ENCODE data around the gene TNFRSF4. TPM values are rescaled to one million over a fixed set of nuclear protein-coding genes. Genes with fewer than 3 reads are reported as not detected.

TNFRSF4 gene
- total and polyA plus RNA-seq, 2 donors (not counting 1 experiment from before 2014, with no cell fraction given): 0.63 to 1.8 TPM

GRCh38 chr1:1232208-1232795, 18.3 kb upstream of the TNFRSF4 start, which contains the start of gene B3GALT6:
Gene B3GALT6 (plus strand): TSS chr1:1232237. CDS start chr1:1232279, 42 bp downstream.
- H3K4me2 ChIP-seq (replicated peaks; ENCODE audit: low read depth, low read length, poor library complexity, severe bottlenecking): peak within 1 kb of the TSS; percentile 92
- Mint-ChIP-seq H3K27me3 (no peaks in the 10 kb centered on the region), H3K4me3 (peak within 1 kb of the TSS; percentile 93), H3K27ac (peak within 1 kb of the TSS; percentile 84), H3K4me1 (peaks cover 35% of the 10 kb centered on the region), H3K9me3 (ENCODE audit: insufficient read depth) (no peaks in the 10 kb centered on the region)
- H3K27ac ChIP-seq (ENCODE audit: low read length in 2 of 2): peak within 1 kb of the TSS; percentile 29 to 91
- peak within 1 kb of the TSS; percentile 86 to 98 (median 90) for H3K4me3 ChIP-seq (ENCODE audit: control extremely low read depth in 1 of 5, extremely low read depth in 1 of 5, insufficient read depth in 1 of 5, low read depth in 2 of 5, low read length in 4 of 5)
- peak within 1 kb of the TSS; percentile 96 for H3K9ac ChIP-seq (ENCODE audit: low read length)
- H2AFZ ChIP-seq (ENCODE audit: insufficient read depth, low read depth, low read length, poor library complexity, severe bottlenecking): peak within 1 kb of the TSS; percentile 86
- ChIA-PET POLR2A (interaction anchor here (1.0 kb wide), 1 partner anchor 116 kb away, joined by 3 read pairs; the partner anchor contains the start of gene C1orf159), CTCF (interaction anchor here (2.3 kb wide), 2 partner anchors 18 to 113 kb away, joined by 5 read pairs; no protein-coding TSS in a partner anchor)
- peaks cover 26 to 32% of the 10 kb centered on the region in 2 donors for H3K4me1 ChIP-seq (ENCODE audit: control insufficient read depth in 2 of 2, insufficient read depth in 2 of 2, low read length in 2 of 2)
- DNase-seq (no peak), ATAC-seq (ENCODE audit: low read depth) (no peak)
- TF ChIP-seq CTCF (IDR thresholded peaks at IDR 0.05) (no peak), EZH2 (IDR thresholded peaks at IDR 0.05; ENCODE audit: borderline replicate concordance, insufficient read depth, low read depth, low read length, poor library complexity, severe bottlenecking) (no peak)
- H4K20me1 ChIP-seq (ENCODE audit: control insufficient read depth, insufficient read depth, low read length, poor library complexity, severe bottlenecking): peaks cover 69% of the 10 kb centered on the region
- H3K27me3 ChIP-seq (replicated peaks in 1 of 4; ENCODE audit: control extremely low read depth in 1 of 4, control insufficient read depth in 3 of 4, insufficient read depth in 4 of 4, low read length in 3 of 4): no peaks in the 10 kb centered on the region
- H3K79me2 ChIP-seq (ENCODE audit: control insufficient read depth, insufficient read depth, low read length): peaks cover 67% of the 10 kb centered on the region
- peaks cover 0 to 24% of the 10 kb centered on the region in 2 experiments for H3K36me3 ChIP-seq (replicated peaks in 1 of 2; ENCODE audit: control extremely low read depth in 1 of 2, control insufficient read depth in 1 of 2, extremely low read depth in 1 of 2, insufficient read depth in 2 of 2, low read length in 1 of 2)
- intact Hi-C loops (cut with micrococcal nuclease): loop anchor here (1.0 to 10.0 kb wide), 4 partner anchors 24 to 198 kb away; partner anchors contain the start of genes ACAP3, C1orf159 and PUSL1
- H3K9me3 ChIP-seq (ENCODE audit: control extremely low read depth in 1 of 3, control insufficient read depth in 2 of 3, insufficient read depth in 1 of 3, low read length in 2 of 3): no peaks in the 10 kb centered on the region
- 10% methylated on average over 100 of the region's 100 CpGs for WGBS (ENCODE audit: insufficient coverage)
